ENCODE measurements around the gene ERC2.

ERC2 gene

GRCh38 chr3:56366641-56367162 is 101.6 kb downstream of the ERC2 start:
- DNase-seq (ENCODE audit: low read depth), result no peak

- DNase-seq (ENCODE audit: low read depth), result no peak
These were observed 102.2 kb downstream of the ERC2 start for GRCh38 chr3:56365905-56366640.

- no peak for DNase-seq (ENCODE audit: low read depth)
These were observed 103.6 kb downstream of the ERC2 start for GRCh38 chr3:56364665-56365064.

- no peak for DNase-seq (ENCODE audit: low read depth)
These were observed 104.5 kb downstream of the ERC2 start for GRCh38 chr3:56363720-56364119.

- DNase-seq (ENCODE audit: low read depth), result no peak
These were observed 106.5 kb downstream of the ERC2 start for GRCh38 chr3:56361731-56362130.

- no peak for DNase-seq (ENCODE audit: low read depth)
These were observed 111.0 kb downstream of the ERC2 start for GRCh38 chr3:56357266-56357665.

GRCh38 chr3:56356808-56357207 is 111.5 kb downstream of the ERC2 start:
- DNase-seq (ENCODE audit: low read depth), result no peak

GRCh38 chr3:56355570-56356185 is 112.6 kb downstream of the ERC2 start:
- peak; percentile 52 for DNase-seq (ENCODE audit: low read depth)

GRCh38 chr3:56351537-56351936 is 116.7 kb downstream of the ERC2 start:
- DNase-seq (ENCODE audit: low read depth), result no peak

- no peak for DNase-seq (ENCODE audit: low read depth)
These were observed 120.9 kb downstream of the ERC2 start for GRCh38 chr3:56347219-56347871.

GRCh38 chr3:56342475-56342874 is 125.8 kb downstream of the ERC2 start:
- DNase-seq (ENCODE audit: low read depth), result no peak

- no peak for DNase-seq (ENCODE audit: low read depth)
These were observed 128.6 kb downstream of the ERC2 start for GRCh38 chr3:56339671-56340070.

GRCh38 chr3:56339244-56339643 is 129.0 kb downstream of the ERC2 start:
- no peak for DNase-seq (ENCODE audit: low read depth)

GRCh38 chr3:56336023-56336422 is 132.2 kb downstream of the ERC2 start:
- no peak for DNase-seq (ENCODE audit: low read depth)

- DNase-seq (ENCODE audit: low read depth), result no peak
These were observed 143.8 kb downstream of the ERC2 start for GRCh38 chr3:56324473-56324872.

- DNase-seq (ENCODE audit: low read depth), result peak; percentile 93
These were observed 144.3 kb downstream of the ERC2 start for GRCh38 chr3:56323986-56324420.

GRCh38 chr3:56322862-56323261 is 145.4 kb downstream of the ERC2 start:
- no peak for DNase-seq (ENCODE audit: low read depth)

GRCh38 chr3:56321892-56322291 is 146.4 kb downstream of the ERC2 start:
- no peak for DNase-seq (ENCODE audit: low read depth)

GRCh38 chr3:56321383-56321782 is 146.9 kb downstream of the ERC2 start:
- DNase-seq (ENCODE audit: low read depth), result no peak

GRCh38 chr3:56320883-56321282 is 147.4 kb downstream of the ERC2 start:
- no peak for DNase-seq (ENCODE audit: low read depth)

- no peak for DNase-seq (ENCODE audit: low read depth)
These were observed 149.4 kb downstream of the ERC2 start for GRCh38 chr3:56318891-56319290.

- no peak for DNase-seq (ENCODE audit: low read depth)
These were observed 151.3 kb downstream of the ERC2 start for GRCh38 chr3:56316944-56317343.

GRCh38 chr3:56314842-56315241 is 153.4 kb downstream of the ERC2 start:
- DNase-seq (ENCODE audit: low read depth), result peak; percentile 66
